ENCODE measurements around the gene PCBP3. TPM values are rescaled to one million over a fixed set of nuclear protein-coding genes. Genes with fewer than 3 reads are reported as not detected.

PCBP3 gene
- total and polyA plus RNA-seq, 2 of the 13 experiments (the other 11 are each of a cell fraction or from before 2014, with no cell fraction given), result not detected

GRCh38 chr21:45725844-45726200 lies 82.3 kb downstream of the PCBP3 start:
- intact Hi-C loops (cut with micrococcal nuclease; ENCODE audit: unreplicated experiment), result no loop called here
- TF ChIP-seq SOX6 (IDR thresholded peaks at IDR 0.05), result no peak
- TF ChIP-seq SOX6 (CRISPR knock-in tag; IDR thresholded peaks at IDR 0.05), result no peak
- no peak for TF ChIP-seq ZNF674 (CRISPR knock-in tag; IDR thresholded peaks at IDR 0.05; ENCODE audit: low read depth)
- TF ChIP-seq MEIS1 (CRISPR knock-in tag; IDR thresholded peaks at IDR 0.05; ENCODE audit: borderline replicate concordance), result no peak
- no peak for TF ChIP-seq ASH2L (IDR thresholded peaks at IDR 0.05; ENCODE audit: insufficient read length, low read depth, low read length)
- no peak for TF ChIP-seq CREM (IDR thresholded peaks at IDR 0.05)
- TF ChIP-seq CREM (CRISPR knock-in tag; IDR thresholded peaks at IDR 0.05), result no peak
- no peak for TF ChIP-seq ZNF747 (CRISPR knock-in tag; IDR thresholded peaks at IDR 0.05; ENCODE audit: borderline replicate concordance)
- TF ChIP-seq ZUFSP (CRISPR knock-in tag; IDR thresholded peaks at IDR 0.05; ENCODE audit: borderline replicate concordance), result no peak
- no peak for TF ChIP-seq PPARG (CRISPR knock-in tag; conservative IDR thresholded peaks at IDR 0.05)
- TF ChIP-seq GMEB2 (CRISPR knock-in tag; IDR thresholded peaks at IDR 0.05; ENCODE audit: low read depth), result no peak
- TF ChIP-seq ZFP82 (CRISPR knock-in tag; IDR thresholded peaks at IDR 0.05; ENCODE audit: borderline replicate concordance), result no peak
- TF ChIP-seq FOXK1 (CRISPR knock-in tag; IDR thresholded peaks at IDR 0.05; ENCODE audit: borderline replicate concordance, low read depth), result no peak
- no peak for TF ChIP-seq ZNF761 (CRISPR knock-in tag; conservative IDR thresholded peaks at IDR 0.05)
- no peak for TF ChIP-seq ATF5 (CRISPR knock-in tag; IDR thresholded peaks at IDR 0.05; ENCODE audit: low read depth)
- TF ChIP-seq RNF219 (CRISPR knock-in tag; IDR thresholded peaks at IDR 0.05), result no peak
- no peak for TF ChIP-seq ZNF580 (CRISPR knock-in tag; IDR thresholded peaks at IDR 0.05; ENCODE audit: borderline replicate concordance, low read depth)
- no peak for TF ChIP-seq ZFP37 (CRISPR knock-in tag; IDR thresholded peaks at IDR 0.05; ENCODE audit: borderline replicate concordance)
- TF ChIP-seq ZNF230 (CRISPR knock-in tag; IDR thresholded peaks at IDR 0.05), result no peak
- TF ChIP-seq MAX (IDR thresholded peaks at IDR 0.05), result no peak

More at GRCh38 chr21:45725844-45726200, 82.3 kb downstream of the PCBP3 start:
- in situ Hi-C loops (cut with HindIII; ENCODE audit: extremely low pct_ligation_motif_present, low pct_unique_long_range_greater_than_20kb), result no loop called here
- H3K4me2 ChIP-seq (ENCODE audit: low read depth, low read length), result no peak overlapping the region
- DNase-seq (ENCODE audit: low spot score) (no peak), FAIRE-seq (no peak), ATAC-seq (no peak)
- no peak overlapping the region for H3K9ac ChIP-seq (ENCODE audit: insufficient read depth, low read depth, low read length)
- no peaks in the 10 kb centered on the region for H3K79me2 ChIP-seq (ENCODE audit: insufficient read depth, low read length)
- ChIA-PET POLR2A (no interaction called here), CTCF (ENCODE audit: low intra/inter-chr PET ratio, low total read pairs) (no interaction called here)
- no peak overlapping the region for H2AFZ ChIP-seq (ENCODE audit: low read length)
- H3K27me3 ChIP-seq (ENCODE audit: control insufficient read depth in 1 of 2, insufficient read depth in 2 of 2, low read length in 2 of 2), result peaks cover 0 to 21% of the 10 kb centered on the region in 2 experiments; a peak in 2 of 5 replicates
- H3K9me3 ChIP-seq (ENCODE audit: low read length), result no peaks in the 10 kb centered on the region
- H3K27ac ChIP-seq (ENCODE audit: extremely low read length, insufficient read depth, low read length), result no peak overlapping the region
- no peaks in the 10 kb centered on the region for H3K4me1 ChIP-seq (ENCODE audit: insufficient read depth, low read length)
- no TSS peak for BruUV-seq (replicated peaks)
- H4K20me1 ChIP-seq (ENCODE audit: insufficient read depth, low read length), result no peaks in the 10 kb centered on the region
- no peaks in the 10 kb centered on the region for H3K36me3 ChIP-seq (replicated peaks in 1 of 2; ENCODE audit: control insufficient read depth in 1 of 2, insufficient read depth in 2 of 2, low read length in 2 of 2)
- WGBS (ENCODE audit: low lambda C conversion rate), result 0% methylated on average over 2 of the region's 7 CpGs
- H3K4me3 ChIP-seq (replicated peaks in 1 of 3; ENCODE audit: insufficient read depth in 1 of 3, low read depth in 2 of 3, low read length in 3 of 3), result no peak overlapping the region

Data from HepG2 (cell line).